GM23338 (cell line): Measurements from ENCODE around the gene VPS26C. TPM values are rescaled to one million over a fixed set of nuclear protein-coding genes. Genes with fewer than 3 reads are reported as not detected.

Source experiments
- ATAC-seq: fragments of 200-7000 bp; cut with Tn5 transposase; 3 replicates; pipeline ENCODE4 v1.9.1; 2020
- DNase-seq: peaks from one replicate; pipeline ENCODE4 v3.0.0-alpha.2; 2015; ENCODE audit warnings: low spot score
- H2AFZ ChIP-seq: fragments of 200-600 bp; sonication (generic); 2 replicates; pipeline ENCODE4 v1.8.0; 2016; ENCODE audit warnings: antibody characterized with exemption, mild to moderate bottlenecking, moderate library complexity
- H3F3A ChIP-seq: fragments of 200-600 bp; sonication (generic); replicated peaks from 2 replicates; pipeline ENCODE4 v1.8.0; 2017; ENCODE audit warnings: antibody characterized with exemption, mixed run types, low read depth
- H3K27ac ChIP-seq: fragments of 200-600 bp; sonication (generic); 2 replicates; pipeline ENCODE4 v1.6.1; 2016; ENCODE audit warnings: low read depth
- H3K27me3 ChIP-seq: fragments of 200-600 bp; sonication (generic); 2 replicates; pipeline ENCODE4 v1.8.0; 2016; ENCODE audit warnings: mild to moderate bottlenecking, mixed run types, moderate library complexity; ENCODE audit not compliant: insufficient read depth
- H3K36me3 ChIP-seq: fragments of 200-600 bp; sonication (generic); 2 replicates; pipeline ENCODE4 v1.8.0; 2016; ENCODE audit warnings: mild to moderate bottlenecking; ENCODE audit not compliant: insufficient read depth
- H3K4me1 ChIP-seq: fragments of 200-600 bp; sonication (generic); 2 replicates; pipeline ENCODE4 v1.8.0; 2016; ENCODE audit warnings: mild to moderate bottlenecking, moderate library complexity; ENCODE audit not compliant: insufficient read depth
- H3K4me2 ChIP-seq: fragments of 200-600 bp; sonication (generic); 2 replicates; pipeline ENCODE4 v1.7.1; 2017; ENCODE audit warnings: mixed run types
- H3K4me3 ChIP-seq: fragments of 200-600 bp; sonication (generic); 2 replicates; pipeline ENCODE4 v1.6.1; 2016; ENCODE audit warnings: mixed run types
- H3K79me2 ChIP-seq: fragments of 200-600 bp; sonication (generic); replicated peaks from 2 replicates; pipeline ENCODE4 v1.8.0; 2017; ENCODE audit warnings: mild to moderate bottlenecking; ENCODE audit not compliant: insufficient read depth
- H3K9me2 ChIP-seq: fragments of 200-600 bp; sonication (generic); 2 replicates; pipeline ENCODE4 v1.8.0; 2017; ENCODE audit not compliant: insufficient read depth
- H4K20me1 ChIP-seq: fragments of 200-600 bp; sonication (generic); replicated peaks from 2 replicates; pipeline ENCODE4 v1.8.0; 2017; ENCODE audit warnings: mild to moderate bottlenecking; ENCODE audit not compliant: insufficient read depth
- H3K27ac Mint-ChIP-seq: 2 replicates; pipeline ENCODE4 v1.8.0; 2020; ENCODE audit warnings: inconsistent platforms, mild to moderate bottlenecking, moderate library complexity, mixed read lengths
- H3K27me3 Mint-ChIP-seq: 3 replicates; pipeline ENCODE4 v1.8.0; 2022; ENCODE audit warnings: low read depth, mild to moderate bottlenecking, moderate library complexity, mixed read lengths, inconsistent platforms; ENCODE audit not compliant: insufficient read depth, poor library complexity
- H3K36me3 Mint-ChIP-seq: 3 replicates; pipeline ENCODE4 v1.8.0; 2021; ENCODE audit warnings: low read depth, mild to moderate bottlenecking, inconsistent platforms, moderate library complexity, mixed read lengths
- H3K4me1 Mint-ChIP-seq: 3 replicates; pipeline ENCODE4 v1.8.0; 2020; ENCODE audit warnings: mild to moderate bottlenecking, inconsistent platforms, mixed read lengths
- H3K4me3 Mint-ChIP-seq: 3 replicates; pipeline ENCODE4 v1.8.0; 2021; ENCODE audit warnings: moderate library complexity, mild to moderate bottlenecking, inconsistent platforms, mixed read lengths
- H3K9me3 Mint-ChIP-seq: 3 replicates; pipeline ENCODE4 v1.8.0; 2020; ENCODE audit warnings: moderate library complexity, mild to moderate bottlenecking, inconsistent platforms, mixed read lengths
- CREB1 ChIP-seq: fragments of 250-450 bp; sonication (Bioruptor Pico); IDR thresholded peaks from 2 replicates; pipeline ENCODE4 v1.5.0; 2020; ENCODE audit warnings: low read depth, mild to moderate bottlenecking, moderate library complexity
- CTCF ChIP-seq, 2 experiments: fragments of 200-600 bp in 1 of 2; sonication (generic) in 1 of 2; conservative IDR thresholded peaks; 2 replicates each; pipeline versions ENCODE4 v1.5.1 to v1.6.1; 2016 to 2017; ENCODE audit warnings: antibody characterized with exemption in 2 of 2, low read depth in 2 of 2, mild to moderate bottlenecking in 2 of 2, moderate library complexity in 1 of 2
- ETS1 ChIP-seq: IDR thresholded peaks from 2 replicates; pipeline ENCODE4 v1.6.1; 2016; ENCODE audit warnings: antibody characterized with exemption
- ZNF331 ChIP-seq: fragments of 250-450 bp; sonication (Bioruptor Pico); IDR thresholded peaks from 2 replicates; pipeline ENCODE4 v1.5.0; 2020; ENCODE audit warnings: low read depth, mild to moderate bottlenecking, moderate library complexity
- ZNF462 ChIP-seq: fragments of 250-450 bp; sonication (Bioruptor Pico); IDR thresholded peaks from 2 replicates; pipeline ENCODE4 v1.5.0; 2020; ENCODE audit warnings: mild to moderate bottlenecking, moderate library complexity
- polyA plus RNA-seq: library from polyadenylated mRNA; unstranded; fragments of >200 nt; fragmentation: Nextera tagmentation; extraction: Ambion mirVana; gene quantifications from 2 replicates; pipeline ENCODE4 v1.2.1, GENCODE V29; 2016
- total RNA-seq: library from RNA; depleted of rRNA; stranded (reverse); fragments of >200 nt; shearing (Covaris generic); gene quantifications from 2 replicates; pipeline ENCODE4 v1.2.3, GENCODE V29; 2014

Gene VPS26C
- total and polyA plus RNA-seq, 2 experiments from 2014 or later = 45.1 to 91.2 TPM

DNA sequence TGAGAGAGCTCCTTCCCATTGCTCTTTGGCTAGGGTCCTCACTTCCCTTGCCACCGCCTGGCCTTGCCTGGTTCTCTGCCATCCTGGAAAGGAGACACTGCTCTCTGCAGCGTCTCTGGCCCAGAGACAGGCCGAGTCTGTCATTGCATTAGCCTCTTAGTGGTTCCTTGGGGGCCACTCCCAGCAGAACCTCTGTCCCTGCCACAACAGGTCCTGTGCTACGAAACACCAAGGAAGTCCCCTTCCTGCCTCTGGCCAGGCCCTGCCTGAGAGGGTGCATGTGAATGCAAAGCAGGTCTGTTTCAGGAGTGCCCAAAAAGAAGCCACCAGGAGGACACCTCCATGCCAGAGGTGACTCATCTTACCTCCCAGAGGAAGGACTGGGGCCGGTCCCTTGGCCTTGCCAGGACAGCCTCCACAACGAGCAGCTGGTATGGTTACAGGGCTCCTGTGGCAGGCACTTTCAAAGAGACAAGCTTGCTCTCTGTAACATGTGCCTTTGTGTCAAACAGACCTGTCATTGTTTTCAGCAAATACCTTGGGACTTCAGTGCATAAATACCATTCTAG, 59.6 kb downstream of the VPS26C start (continued):
- TF ChIP-seq ZNF462 (no peak), CTCF (conservative IDR thresholded peaks at IDR 0.05; ENCODE audit: low read depth in 2 of 2) (no peak), ETS1 (no peak), CREB1 (CRISPR knock-in tag) (no peak)

GRCh38 chr21:37206496-37206895, 60.6 kb downstream of the VPS26C start:
- H3K36me3 Mint-ChIP-seq = peaks cover 6% of the 10 kb centered on the region; the same call in 1 of the 3 replicates
- TF ChIP-seq ZNF331 (CRISPR knock-in tag) (no peak), CREB1 (CRISPR knock-in tag) (no peak)

More at GRCh38 chr21:37206496-37206895, 60.6 kb downstream of the VPS26C start:
- no peaks in the 10 kb centered on the region for H3K27me3 ChIP-seq
- H3K9me2 ChIP-seq = no peaks in the 10 kb centered on the region
- H3K27ac ChIP-seq = no peak overlapping the region
- H3K27ac Mint-ChIP-seq = no peak overlapping the region
- H3K27me3 Mint-ChIP-seq = peaks cover 1% of the 10 kb centered on the region
- DNase-seq (no peak), ATAC-seq (no peak)
- H3K79me2 ChIP-seq = no peaks in the 10 kb centered on the region
- peaks cover 14% of the 10 kb centered on the region for H3K4me1 ChIP-seq
- no peaks in the 10 kb centered on the region for H4K20me1 ChIP-seq
- no peaks in the 10 kb centered on the region for H3F3A ChIP-seq
- no peak overlapping the region for H2AFZ ChIP-seq
- no peak overlapping the region for H3K4me2 ChIP-seq
- no peaks in the 10 kb centered on the region for H3K36me3 ChIP-seq
- H3K4me1 Mint-ChIP-seq = peaks cover 13% of the 10 kb centered on the region
- H3K4me3 ChIP-seq = no peak overlapping the region
- peaks cover 17% of the 10 kb centered on the region for H3K9me3 Mint-ChIP-seq
- no peak overlapping the region for H3K4me3 Mint-ChIP-seq
